Fibroblast of skin of right quadriceps (primary cell): ENCODE measurements around the gene SPDYE9.
"Not testable (repeated sequence)": the region's sequence is repeated elsewhere in the genome, so short reads cannot be mapped to it uniquely, and the experiment has no call there.

ENCODE experiments used
- DNase-seq: peaks from one replicate; pipeline ENCODE4 v3.0.0-alpha.2; 2013

SPDYE9 gene

GRCh38 chr7:73085938-73086337, at the start of gene SPDYE9:
TSS of gene SPDYE9 (minus strand) at chr7:73086038. CDS start at chr7:73084238, 1,800 bp downstream.
- DNase-seq: not testable (repeated sequence)

GRCh38 chr7:73134866-73135265, 49.0 kb upstream of the SPDYE9 start:
- DNase-seq: not testable (repeated sequence)

- not testable (repeated sequence) for DNase-seq
Observed at GRCh38 chr7:73132651-73133217, 46.9 kb upstream of the SPDYE9 start.

GRCh38 chr7:73130612-73131011, 44.8 kb upstream of the SPDYE9 start:
- DNase-seq: not testable (repeated sequence)

- DNase-seq: not testable (repeated sequence)
Observed at GRCh38 chr7:73124126-73124525, 38.3 kb upstream of the SPDYE9 start.

- DNase-seq: not testable (repeated sequence)
Observed at GRCh38 chr7:73122778-73123447, 37.1 kb upstream of the SPDYE9 start.

- not testable (repeated sequence) for DNase-seq
Observed at GRCh38 chr7:73118155-73118554, 32.3 kb upstream of the SPDYE9 start.

GRCh38 chr7:73057811-73058210, 28.0 kb downstream of the SPDYE9 start, which contains the start of gene SPDYE11:
TSS of gene SPDYE11 (minus strand) at chr7:73057911. CDS start at chr7:73056111, 1,800 bp downstream.
- DNase-seq: not testable (repeated sequence)

- DNase-seq: not testable (repeated sequence)
Observed at GRCh38 chr7:73029666-73030065, 56.2 kb downstream of the SPDYE9 start, which contains the start of gene SPDYE8. TSS of gene SPDYE8 (minus strand) at chr7:73029766. CDS start at chr7:73027966, 1,800 bp downstream.
